EL (cell line): ENCODE measurements around the gene TRMT13.
A peak's percentile ranks its signal among the peaks of the same experiment; 100 is the strongest.

Experiments used
- DNase-seq: peaks from one replicate; pipeline ENCODE4 v3.0.0-alpha.2; 2016

TRMT13 gene

DNA sequence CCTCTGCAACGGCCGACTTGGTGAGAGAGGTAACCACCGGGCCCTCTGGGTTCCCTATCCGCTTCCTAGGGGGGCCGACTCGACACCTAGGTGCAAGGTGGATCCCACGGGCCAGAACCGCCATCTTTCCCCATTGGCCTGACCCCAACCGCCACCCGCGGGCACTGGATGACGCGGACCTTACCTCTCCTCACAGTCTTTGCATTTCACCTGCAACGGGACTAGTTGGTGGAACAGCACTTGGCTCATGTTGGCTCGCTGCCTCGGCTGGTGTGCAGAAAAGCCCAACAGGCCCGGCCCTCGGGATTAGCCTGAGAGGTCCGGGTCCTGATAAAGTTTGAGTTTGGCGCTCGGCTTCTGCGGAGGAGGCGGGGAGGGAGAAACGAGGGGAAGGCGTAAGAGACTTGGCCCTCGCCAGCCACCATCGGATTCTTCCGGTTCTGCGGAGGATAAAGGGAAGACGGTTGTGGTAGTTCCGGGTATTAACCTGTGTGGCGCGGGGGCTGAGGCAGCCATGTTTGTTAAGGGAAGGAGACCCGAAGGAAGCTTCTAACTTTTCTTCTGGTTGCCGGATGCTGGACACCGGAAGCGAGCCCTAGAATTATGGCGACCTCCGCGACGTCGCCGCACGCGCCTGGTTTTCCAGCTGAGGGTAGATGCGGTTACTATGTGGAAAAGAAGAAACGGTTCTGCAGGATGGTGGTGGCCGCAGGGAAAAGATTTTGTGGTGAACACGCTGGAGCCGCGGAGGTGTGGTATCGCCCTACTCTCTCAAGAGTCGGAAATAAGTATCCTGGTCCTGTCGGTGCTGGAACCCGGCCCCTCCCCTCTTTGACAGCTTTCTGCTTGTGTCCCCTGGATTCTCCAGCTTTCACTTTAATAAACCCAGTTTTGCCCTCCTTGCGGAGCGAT is at the start of gene TRMT13, which contains the start of gene SASS6:
Gene TRMT13, plus strand, starts transcription at position 598 of the 912 bp plus-strand sequence. Its CDS starts 6 bp downstream, at position 604.
Gene SASS6, minus strand, starts transcription at position 365 of the 912 bp plus-strand sequence. Its CDS starts 116 bp downstream, at position 249.
- peak; percentile 99 for DNase-seq

DNA sequence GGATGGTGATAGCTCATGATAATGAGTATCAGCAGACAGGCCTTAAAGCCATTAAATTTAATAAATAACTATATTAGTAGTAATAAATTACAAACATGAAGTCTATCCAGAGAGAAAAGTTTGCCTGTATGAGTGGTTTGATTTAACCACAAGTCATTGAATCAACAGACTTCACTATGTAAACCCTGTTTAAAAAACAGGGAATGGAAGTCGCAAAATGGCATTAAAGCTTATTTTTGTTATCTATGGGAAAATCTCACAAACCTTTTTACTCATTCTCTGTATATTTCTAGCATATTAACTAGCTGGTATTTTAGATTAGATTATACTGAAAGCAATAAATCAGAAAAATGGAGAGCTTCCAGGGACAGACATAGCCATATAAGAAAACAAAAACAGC is 45.6 kb upstream of the TRMT13 start:
- no peak for DNase-seq

DNA sequence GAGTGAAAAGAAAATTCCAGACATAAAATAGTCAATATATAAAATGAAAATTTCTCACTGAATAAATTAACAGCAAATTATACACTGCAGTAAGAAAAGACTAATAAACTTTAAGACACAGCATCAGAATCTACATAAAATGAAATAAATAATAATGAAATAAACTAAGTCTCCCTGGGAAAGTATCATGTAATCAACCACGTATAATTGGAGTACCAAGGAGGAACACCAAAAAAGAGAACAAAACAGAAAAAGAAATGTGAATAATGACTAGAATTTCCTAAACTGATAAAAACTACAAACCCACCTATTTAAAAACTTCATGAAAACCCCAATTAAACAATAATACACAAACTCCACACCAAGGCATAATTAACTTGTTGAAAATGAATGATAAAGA is 43.9 kb upstream of the TRMT13 start:
- no peak for DNase-seq

DNA sequence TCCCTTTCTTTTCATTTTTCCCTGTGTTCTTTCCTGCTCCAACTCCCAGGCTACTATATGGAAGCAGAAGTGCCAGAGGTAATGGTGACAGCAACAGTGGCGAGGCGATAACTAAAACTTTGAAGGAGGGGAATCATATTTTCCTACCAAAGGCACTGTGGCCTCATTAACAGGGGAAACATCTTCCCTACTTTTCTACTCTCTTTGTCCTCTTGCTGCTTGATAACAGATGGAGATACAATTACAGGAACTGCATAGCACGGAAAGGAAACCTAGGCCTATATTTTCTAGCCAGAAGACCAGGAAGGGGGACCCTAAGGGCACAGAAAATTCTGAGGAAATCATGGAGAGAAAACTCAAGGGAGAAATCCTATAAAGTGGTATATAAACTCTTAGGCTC is 42.5 kb upstream of the TRMT13 start:
- DNase-seq: no peak

GRCh38 chr1:100100202-100100601 is 32.8 kb upstream of the TRMT13 start:
- peak; percentile 51 for DNase-seq

GRCh38 chr1:100101564-100101963 is 31.4 kb upstream of the TRMT13 start:
- DNase-seq: no peak

GRCh38 chr1:100107696-100108095 is 25.3 kb upstream of the TRMT13 start:
- DNase-seq: no peak

DNA sequence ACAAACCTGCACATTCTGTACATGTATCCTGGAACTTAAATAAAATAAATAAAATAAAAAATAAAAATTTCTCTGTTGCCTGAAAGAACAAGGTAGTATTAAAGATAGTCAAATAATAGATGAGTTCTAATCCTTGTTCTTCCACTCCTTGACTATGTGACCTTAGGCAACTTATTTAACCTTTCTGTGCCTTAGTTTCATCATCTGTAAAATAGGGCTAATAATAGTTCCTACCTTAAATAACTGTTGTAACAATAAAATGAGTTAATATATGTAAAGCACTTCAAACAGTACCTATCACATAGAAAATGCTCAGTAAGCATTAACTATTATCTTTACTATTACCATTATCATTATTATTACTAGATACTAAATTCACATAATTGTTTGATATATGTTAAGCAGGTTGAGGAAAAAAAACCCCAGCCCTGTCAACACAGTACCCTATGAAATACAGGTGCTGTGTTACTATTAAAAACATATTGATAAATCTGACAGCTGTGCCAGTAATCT is 23.4 kb upstream of the TRMT13 start:
- DNase-seq: no peak

GRCh38 chr1:100115524-100115923 is 17.4 kb upstream of the TRMT13 start:
- DNase-seq: no peak

GRCh38 chr1:100122177-100122576 is 10.8 kb upstream of the TRMT13 start:
- no peak for DNase-seq

GRCh38 chr1:100127226-100127625 is 5.7 kb upstream of the TRMT13 start:
- no peak for DNase-seq

DNA sequence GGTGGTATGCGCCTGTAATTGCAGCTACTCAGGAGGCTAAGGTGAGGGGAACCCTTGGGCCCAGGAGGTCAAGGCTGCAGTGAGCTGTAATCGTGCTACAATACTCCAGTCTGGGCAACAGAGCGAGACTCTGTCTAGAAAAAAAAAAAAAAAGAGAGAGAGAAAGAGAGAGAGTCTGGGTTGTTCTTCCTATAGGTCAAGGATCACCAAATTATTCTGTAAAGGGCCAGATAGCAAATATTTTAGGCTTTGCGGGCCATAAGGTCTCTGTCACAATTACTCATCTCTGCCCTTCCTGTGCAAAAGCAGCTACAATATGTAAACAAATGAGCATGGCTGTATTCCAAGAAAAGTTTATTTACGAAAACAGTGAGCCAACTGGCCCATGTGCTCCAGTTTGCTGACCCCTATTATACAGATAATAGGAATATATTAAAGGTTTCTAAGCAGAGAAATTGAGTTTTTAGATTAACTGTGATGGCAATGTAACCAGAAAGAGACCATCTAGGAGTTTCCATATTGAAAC is 2.3 kb upstream of the TRMT13 start:
- DNase-seq: peak; percentile 54

- DNase-seq: no peak
Measured at GRCh38 chr1:100131623-100132022, 1.3 kb upstream of the TRMT13 start.

DNA sequence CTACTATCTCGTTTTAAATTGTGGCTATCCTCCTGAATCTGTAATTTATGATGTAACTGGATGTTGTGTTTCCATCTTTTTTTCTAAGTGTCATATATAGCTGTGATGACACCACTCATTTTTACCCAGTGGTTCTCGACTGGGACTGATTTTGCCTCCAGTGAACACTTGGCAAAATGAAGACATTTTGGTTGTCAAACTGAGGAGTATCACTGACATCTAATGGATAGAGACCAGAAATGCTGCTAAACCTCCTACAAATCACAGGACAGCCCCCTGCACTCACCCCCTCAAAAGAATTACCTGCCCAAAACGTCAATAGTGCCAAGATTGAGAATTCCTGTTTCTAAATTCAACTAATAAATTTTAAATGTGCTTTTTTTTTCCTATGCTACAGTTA is 1.9 kb downstream of the TRMT13 start:
- no peak for DNase-seq

- DNase-seq: no peak
Measured at GRCh38 chr1:100137602-100138001, 4.6 kb downstream of the TRMT13 start.

DNA sequence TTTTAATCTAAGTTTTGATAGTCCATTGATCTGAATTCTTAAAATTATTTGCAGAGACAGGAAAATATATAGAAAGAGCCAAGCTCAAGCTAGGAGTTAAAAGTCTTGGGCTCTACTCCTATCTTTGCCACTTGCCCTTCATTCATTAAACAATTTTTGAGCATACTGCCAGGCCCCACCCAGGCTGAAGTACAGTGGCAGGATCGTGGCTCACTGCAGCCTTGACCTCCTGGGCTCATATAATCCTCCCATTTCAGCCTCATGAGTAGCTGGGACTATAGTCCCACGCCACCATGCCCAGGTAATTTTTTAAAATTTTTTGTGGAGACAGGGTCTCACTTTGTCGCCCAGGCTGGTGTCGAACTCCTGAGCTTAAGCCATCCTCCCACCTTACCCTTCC is 8.2 kb downstream of the TRMT13 start:
- no peak for DNase-seq

DNA sequence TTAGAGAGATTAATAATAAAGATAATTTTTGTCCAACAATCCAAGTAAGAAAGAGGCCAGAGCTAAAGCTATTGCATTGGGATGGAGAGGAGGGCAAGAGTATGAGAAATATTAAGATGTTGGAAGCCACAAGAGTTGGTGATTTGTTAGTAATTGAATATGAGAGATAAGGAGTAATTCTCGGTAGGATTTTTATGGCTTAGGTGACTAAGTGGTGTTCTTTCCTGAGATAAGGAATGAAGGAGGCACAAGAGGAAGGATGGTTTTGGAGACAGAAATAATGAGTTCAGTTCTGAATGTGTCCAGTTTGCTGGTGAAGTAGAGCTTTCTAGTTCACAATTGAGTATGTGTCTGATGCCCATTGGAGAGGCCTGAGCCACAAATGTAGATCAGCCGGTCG is 9.4 kb downstream of the TRMT13 start:
- no peak for DNase-seq

GRCh38 chr1:100145116-100145515 is 12.2 kb downstream of the TRMT13 start:
- DNase-seq: no peak

DNA sequence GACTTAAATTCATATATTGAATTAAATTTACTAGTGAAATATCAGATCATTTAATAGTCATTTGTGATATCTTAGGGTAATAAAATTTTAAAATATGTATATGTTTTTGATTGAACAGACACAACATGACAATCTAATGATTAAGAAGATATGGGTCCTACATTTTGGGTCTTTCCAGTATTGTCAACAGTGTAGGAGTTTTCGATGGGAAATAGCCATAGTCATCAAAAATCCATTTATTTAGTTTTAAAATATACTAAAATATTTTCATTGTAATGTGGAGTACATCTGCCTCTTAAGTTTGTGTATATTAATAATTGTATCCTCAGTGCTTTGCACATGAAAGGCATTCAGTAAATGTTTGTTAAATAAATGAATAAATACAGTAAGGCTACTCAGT is 14.0 kb downstream of the TRMT13 start:
- no peak for DNase-seq

DNA sequence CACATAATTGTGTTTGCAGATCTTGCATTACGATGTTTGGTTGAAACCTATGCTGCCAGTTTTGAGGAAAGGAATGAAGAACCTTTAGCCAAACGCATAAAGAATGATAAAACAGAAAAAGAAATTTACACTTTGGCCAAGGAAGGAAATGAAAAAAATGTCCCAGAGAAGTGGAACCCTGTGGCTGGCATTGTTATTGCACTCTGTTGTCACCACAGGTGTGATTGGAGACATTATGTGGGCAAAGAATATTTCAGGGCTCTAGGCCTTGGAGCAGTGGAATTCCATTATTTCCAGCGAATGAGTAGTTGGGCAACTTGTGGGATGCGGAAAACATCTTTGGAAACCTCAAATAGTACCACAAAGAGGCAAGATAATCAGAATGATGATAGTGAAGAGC is 14.9 kb downstream of the TRMT13 start:
- no peak for DNase-seq

GRCh38 chr1:100151679-100152078 is 18.7 kb downstream of the TRMT13 start:
- DNase-seq: no peak

GRCh38 chr1:100152271-100152670 is 19.3 kb downstream of the TRMT13 start:
- no peak for DNase-seq

DNA sequence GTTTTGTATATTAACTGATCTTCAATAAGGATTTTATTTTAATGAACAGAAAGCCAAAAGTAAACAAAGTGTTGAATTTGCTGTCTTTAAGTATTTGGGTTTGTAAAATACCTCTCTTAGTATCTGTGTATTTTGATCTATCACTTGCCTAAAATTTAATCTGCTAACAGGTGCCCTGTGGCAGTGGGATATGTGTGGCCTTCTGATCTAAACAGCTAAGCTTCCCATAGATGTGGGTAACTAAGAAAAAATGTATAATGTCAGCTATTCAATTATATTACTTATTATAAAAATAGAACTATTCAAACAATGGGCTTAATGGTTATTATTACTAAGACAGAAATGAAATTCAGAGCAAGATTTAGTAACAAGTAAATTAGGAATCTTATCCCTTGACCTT is 29.9 kb downstream of the TRMT13 start:
- DNase-seq: no peak

- DNase-seq: no peak
Measured at GRCh38 chr1:100164216-100164615, 31.3 kb downstream of the TRMT13 start.
